ENCODE results near the gene COL6A1. TPM values are rescaled to one million over a fixed set of nuclear protein-coding genes. Genes with fewer than 3 reads are reported as not detected.
"Not testable (repeated sequence)": the region's sequence is repeated elsewhere in the genome, so short reads cannot be mapped to it uniquely, and the experiment has no call there.

The COL6A1 gene
- polyA plus RNA-seq, 3 donors = 246 to 333 (median 311) TPM

DNA sequence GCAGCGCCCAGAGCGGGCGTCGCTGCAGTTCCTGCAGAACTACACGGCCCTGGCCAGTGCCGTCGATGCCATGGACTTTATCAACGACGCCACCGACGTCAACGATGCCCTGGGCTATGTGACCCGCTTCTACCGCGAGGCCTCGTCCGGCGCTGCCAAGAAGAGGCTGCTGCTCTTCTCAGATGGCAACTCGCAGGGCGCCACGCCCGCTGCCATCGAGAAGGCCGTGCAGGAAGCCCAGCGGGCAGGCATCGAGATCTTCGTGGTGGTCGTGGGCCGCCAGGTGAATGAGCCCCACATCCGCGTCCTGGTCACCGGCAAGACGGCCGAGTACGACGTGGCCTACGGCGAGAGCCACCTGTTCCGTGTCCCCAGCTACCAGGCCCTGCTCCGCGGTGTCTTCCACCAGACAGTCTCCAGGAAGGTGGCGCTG lies 22.0 kb downstream of the COL6A1 start:
- DNase-seq = no peak

- no peak for DNase-seq
Observed at GRCh38 chr21:46004168-46004861, 22.7 kb downstream of the COL6A1 start.

DNA sequence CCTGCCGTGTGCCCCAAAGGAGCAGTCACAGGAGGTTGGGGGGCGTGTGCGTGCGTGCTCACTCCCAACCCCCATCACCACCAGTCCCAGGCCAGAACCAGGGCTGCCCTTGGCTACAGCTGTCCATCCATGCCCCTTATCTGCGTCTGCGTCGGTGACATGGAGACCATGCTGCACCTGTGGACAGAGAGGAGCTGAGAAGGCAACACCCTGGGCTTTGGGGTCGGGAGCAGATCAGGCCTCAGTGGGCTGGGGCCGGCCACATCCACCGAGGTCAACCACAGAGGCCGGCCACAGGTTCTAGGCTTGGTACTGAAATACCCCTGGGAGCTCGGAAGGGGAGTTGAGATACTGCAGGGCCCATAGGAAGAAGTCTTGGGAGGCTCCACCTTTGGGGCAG lies 23.5 kb downstream of the COL6A1 start:
- DNase-seq = no peak

DNA sequence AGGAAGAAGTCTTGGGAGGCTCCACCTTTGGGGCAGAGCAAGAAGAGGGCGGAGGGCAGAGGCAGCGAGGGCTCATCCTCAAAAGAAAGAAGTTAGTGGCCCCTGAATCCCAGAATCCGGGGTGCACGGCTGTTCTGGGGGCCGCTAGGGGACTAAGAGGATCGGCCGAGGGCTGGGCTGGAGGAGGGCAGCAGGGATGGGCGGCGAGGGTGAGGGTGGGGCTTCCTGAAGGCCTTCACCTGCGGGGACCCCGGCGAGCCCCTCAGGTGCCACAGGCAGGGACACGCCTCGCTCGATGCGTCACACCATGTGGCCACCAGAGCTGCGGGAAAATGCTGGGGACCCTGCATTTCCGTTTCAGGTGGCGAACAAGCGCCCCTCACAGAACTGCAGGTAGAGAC lies 23.9 kb downstream of the COL6A1 start:
- no peak for DNase-seq

GRCh38 chr21:46005894-46006546 lies 24.4 kb downstream of the COL6A1 start:
- not testable (repeated sequence) for DNase-seq

DNA sequence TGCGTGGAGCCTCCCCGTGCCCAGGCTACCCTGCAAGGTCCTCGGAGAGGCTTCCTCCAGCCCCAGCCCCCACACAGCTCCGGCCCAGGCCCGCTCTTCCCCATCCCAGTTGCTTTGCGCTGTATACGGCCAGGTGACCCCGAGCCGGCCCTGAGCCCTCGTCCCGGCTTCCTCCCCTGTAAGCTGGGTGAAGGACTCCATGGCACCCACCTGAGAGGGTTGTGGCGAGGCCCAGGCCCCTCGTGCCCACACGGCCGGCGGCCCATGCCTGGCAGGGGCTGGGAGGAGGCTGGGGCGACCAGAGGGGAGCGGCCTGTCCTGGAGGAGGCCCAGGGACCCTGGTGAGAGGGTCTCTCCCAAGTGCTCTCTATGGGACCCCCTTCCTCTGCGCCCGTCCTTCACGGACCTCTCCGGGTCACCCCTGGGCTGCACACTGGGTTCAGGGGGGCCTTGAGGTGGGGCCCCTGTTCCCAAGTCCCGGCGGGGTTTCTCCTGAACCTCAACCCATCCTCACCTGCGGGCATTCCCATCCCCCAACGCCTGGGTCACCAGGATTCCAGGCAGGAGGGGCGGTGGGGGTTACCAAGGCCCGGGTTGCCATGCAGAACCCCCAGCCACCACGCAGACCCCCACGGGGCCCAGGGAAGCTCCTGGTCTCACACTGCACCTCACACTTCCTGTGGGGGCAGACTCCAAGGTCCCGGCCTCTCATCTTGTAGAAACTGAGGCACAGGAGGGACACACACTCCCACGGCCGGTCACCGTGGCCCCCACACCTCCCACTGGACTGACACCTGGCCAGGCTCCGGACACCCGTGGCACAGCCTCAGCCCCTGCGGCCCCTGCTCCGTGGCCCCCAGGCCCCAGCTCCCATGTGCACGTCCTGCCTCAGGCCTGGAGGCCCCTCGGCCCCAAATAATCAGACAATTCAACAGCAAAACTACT lies 25.2 kb downstream of the COL6A1 start:
- no peak for DNase-seq

- no peak for DNase-seq
Observed at GRCh38 chr21:46007492-46007868, 25.9 kb downstream of the COL6A1 start.

- DNase-seq = no peak
Observed at GRCh38 chr21:46008893-46009621, 27.5 kb downstream of the COL6A1 start.

GRCh38 chr21:46009951-46010705 lies 28.6 kb downstream of the COL6A1 start:
- DNase-seq = no peak

- DNase-seq = no peak
Observed at GRCh38 chr21:46011267-46011967, 29.8 kb downstream of the COL6A1 start.

- DNase-seq = no peak
Observed at GRCh38 chr21:46012154-46012553, 30.6 kb downstream of the COL6A1 start.

GRCh38 chr21:46014828-46015227 lies 33.3 kb downstream of the COL6A1 start:
- no peak for DNase-seq

- DNase-seq = no peak
Observed at GRCh38 chr21:46017148-46017547, 35.6 kb downstream of the COL6A1 start.

DNA sequence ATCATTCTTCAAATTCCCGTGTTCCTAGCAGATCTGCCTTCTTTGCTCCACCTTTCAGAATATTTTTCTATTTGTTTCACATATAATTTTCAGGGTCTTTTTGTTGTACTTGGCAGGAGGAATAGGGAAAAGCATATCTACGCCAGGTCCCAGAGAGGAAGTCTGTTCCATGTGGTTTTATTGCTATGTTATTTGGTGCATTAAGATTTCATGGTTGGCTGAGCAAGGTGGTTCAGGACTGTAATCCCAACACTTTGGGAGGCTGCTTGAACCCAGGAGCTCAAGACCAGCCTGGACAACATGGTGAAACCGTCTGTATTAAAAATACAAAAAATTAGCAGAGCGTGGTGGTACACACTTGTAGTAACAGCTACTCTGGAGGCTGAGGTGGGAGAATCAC lies 36.1 kb downstream of the COL6A1 start:
- DNase-seq = no peak

GRCh38 chr21:46018615-46019014 lies 37.0 kb downstream of the COL6A1 start:
- no peak for DNase-seq

DNA sequence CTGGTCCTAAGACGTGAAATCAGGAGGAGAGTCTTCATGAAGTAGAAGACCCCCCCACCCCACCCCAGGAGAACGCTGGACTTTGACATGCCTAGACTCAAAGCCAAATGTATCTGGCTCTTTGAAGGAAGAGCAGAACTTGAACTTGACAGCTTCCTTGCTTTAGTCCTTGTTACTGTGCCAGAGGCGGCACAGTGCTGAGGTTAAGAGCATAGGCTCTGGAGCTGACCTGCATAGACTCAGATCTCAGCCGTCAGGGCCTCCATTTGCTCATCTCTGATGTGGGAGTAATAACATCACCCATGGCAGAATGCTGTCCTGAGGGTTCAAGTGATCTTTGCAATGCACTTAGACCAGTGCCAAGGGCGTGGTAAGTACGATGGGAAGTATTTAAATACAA lies 39.0 kb downstream of the COL6A1 start:
- DNase-seq = no peak

DNA sequence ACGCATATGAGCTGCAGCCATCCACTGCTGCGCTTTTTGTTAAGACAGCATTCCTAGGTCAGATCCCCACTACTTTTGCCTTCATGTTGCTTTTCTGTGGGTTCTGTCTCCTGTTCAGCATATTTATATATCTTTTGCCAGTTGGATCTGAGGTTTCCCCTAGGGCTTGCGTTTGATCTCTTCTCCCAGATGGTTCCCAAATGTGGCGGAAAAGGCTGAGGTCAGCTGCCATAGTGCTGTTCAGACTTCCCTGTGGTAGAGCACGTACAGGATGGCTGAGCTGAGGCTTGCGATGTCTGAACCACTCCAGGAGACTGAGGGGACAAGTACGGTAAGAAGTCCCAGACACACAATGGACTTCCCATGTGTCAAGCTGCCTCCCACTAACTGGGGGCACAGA lies 39.8 kb downstream of the COL6A1 start:
- DNase-seq = no peak

DNA sequence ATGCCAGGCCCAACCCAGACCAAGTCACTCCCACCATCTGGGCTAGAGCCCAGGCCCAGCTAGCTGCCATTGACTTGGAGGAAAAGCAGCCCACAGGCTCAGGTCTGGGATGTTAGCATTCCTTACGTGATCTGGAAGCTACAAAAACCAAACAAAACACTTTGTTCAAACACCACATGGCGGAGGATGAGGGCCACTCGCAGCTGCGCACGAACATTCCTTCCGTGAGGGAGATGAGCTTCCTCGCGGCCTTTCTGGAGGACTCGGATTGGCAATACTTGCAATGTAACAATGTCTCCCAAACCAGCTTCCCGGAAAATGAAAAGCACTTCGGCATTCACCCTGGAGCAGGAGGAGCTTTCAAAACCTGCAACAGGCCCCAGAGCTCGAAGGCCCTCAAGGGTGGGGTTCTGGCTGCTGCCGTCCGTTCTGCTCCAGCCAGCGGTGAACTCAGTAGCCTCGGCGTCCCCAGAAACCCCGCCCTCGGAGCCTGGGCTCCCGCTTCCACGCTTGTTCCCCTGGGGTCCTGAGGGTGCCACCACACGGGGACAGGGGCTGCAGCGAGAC lies 40.5 kb downstream of the COL6A1 start:
- no peak for DNase-seq

DNA sequence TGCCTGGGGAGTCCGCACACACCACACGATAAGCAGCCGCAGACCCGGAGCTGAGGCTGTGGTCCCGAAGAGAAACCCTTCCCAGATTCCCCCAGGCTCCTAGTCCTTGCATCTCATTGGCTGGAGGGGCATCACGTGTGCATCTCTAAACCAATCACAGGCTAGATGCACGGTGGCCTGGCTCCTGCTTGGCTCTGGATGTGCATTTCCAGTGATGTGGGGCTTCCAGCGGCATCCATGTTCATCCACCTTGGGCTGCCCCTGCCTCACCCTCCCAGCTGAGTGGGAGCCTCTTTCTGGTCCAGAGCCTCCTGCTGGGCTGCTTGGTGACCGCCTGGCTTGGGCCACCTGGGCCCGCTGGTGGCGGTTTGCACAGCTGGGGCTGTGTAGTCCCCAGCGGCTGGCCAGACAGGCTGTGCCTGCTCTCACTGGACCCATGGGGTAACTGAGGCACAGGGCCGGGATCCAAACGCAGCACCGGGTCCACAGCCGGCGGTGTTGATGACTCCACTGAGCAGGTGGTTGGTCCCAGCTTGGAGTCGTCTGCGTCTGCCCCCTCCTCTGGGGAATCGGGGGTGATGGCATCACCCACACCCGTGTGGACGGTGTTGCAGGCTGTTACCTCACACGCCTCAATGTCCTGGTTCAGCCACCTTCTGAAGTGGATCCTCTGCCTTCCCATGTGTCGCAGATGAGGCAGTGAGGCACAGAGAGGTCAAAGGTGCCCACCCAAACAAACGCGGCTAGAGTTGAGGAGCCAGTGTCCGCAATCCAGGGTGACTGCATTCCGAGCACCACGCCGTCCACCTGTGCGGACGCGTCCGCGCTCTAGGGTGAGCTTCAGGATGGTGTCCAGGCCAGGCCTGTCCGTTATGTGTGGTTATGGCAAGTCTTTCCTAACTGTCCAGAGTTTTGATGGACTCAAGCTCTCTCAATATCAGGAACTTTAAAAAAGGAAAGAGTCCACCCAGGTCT lies 41.3 kb downstream of the COL6A1 start:
- DNase-seq = no peak

Measured in renal pelvis (tissue), 4 donors.